Activated CD8-positive, alpha-beta memory T cell treated with anti-CD3 and anti-CD28 coated beads for 1 hour (primary cell): Measurements from ENCODE around the gene ADCY5.

Source experiments
- DNase-seq, 2 donors: peaks; one replicate each; pipeline ENCODE4 v3.0.0-alpha.2; 2020; ENCODE audit warnings: low read depth in 1 of 2; ENCODE audit errors: extremely low read depth in 1 of 2

Gene ADCY5

DNA sequence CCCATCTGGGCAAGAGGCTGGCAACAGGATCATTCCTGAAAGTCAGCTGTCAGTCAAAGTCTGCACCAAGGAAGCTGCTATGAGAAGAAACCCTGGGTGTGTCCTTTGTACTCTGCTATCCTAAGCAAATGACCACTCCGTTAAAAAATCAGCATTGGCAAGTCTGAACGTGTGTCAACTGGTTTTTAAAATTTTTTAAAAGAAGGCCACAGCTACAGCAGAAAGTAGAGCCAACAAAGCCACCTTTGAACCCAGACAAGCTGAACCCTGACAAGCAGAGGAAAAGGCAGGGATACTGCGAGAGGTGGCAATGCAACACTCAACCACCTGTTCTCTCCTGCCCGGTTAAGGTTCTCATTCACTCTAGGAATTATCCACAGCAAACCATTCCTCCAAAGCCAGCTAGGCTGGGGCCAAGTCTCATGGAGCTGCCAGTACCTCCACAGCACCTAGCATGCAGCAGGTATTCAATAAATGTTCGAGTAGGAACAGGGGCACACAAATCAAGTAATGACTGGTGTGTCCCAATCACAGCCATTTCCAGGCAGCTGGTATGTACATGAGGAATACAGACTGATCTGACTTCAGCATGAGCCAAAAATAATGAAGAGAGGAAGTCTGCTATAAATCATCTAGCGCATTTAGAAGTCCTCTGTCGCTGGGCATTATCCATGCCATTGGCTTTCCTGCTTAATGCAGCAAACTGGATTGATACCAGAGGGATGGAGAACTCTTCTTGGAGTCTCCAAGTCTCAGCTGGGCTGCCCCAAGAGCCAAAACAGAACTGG lies 76.0 kb downstream of the ADCY5 start:
- no peak for DNase-seq

GRCh38 chr3:123371859-123372685 lies 76.8 kb downstream of the ADCY5 start:
- DNase-seq: no peak

DNA sequence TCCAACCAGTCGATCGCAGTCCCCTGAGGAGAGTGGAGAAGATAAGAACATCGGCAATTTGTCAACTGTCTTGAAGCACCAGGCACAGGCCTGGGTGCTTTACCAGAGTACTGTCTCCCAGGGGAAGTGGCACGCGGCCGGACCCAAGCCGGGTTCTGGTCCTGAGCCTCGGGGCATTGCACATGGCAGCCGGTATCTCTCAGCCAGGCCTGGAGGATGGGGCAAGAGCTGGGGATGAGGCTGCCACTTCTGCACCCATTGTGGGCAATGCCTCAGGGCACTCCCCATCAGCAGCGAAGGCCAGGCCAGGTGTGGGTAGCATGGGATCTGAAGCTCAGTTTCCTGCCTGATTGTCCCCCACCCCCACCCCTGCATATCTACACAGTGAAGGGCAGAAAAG lies 77.5 kb downstream of the ADCY5 start:
- no peak for DNase-seq

DNA sequence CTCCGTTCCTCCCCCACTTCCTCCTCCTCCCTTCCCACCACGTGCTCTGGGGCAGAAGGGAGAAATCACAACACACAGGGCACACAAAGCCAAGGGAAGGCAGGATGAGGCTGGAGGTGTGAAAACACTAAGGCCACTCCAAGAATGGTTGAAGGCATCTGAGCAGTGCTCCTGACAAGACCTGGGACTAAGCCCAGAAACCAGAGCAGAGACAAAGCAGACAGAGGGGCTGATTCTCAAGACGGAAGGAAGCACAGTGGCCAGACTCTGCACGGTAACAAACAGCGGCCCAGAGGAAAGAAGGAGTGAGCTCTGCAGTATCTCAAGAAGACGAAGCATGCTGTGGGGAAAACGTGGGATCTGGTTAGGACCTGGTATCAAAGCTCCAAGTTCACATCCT lies 78.1 kb downstream of the ADCY5 start:
- no peak for DNase-seq

GRCh38 chr3:123369085-123369484 lies 79.8 kb downstream of the ADCY5 start:
- no peak for DNase-seq

- no peak for DNase-seq
These were observed 81.3 kb downstream of the ADCY5 start for GRCh38 chr3:123367467-123368154.

GRCh38 chr3:123365450-123366143 lies 83.3 kb downstream of the ADCY5 start:
- no peak for DNase-seq

DNA sequence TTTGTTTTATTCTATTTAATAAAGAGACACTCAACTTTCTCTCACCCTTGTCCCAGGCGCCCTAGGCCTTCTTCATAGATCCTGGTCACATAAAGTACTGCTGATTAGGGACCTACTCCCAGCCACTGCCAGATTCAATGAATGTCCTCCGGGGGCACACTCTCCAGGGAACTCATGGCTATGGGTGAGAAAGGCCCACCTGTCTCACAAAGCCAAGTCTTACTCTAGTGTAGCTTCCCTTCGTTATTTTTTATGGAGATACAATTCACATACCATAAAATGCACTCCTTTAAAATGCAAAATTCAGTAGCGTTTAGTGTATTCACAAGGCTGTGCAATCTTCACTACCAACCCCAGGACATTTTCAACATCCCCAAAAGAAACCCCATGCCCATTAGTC lies 87.8 kb downstream of the ADCY5 start:
- no peak for DNase-seq

- DNase-seq: no peak
These were observed 91.6 kb downstream of the ADCY5 start for GRCh38 chr3:123357275-123357674.

- no peak for DNase-seq
These were observed 95.0 kb downstream of the ADCY5 start for GRCh38 chr3:123353850-123354233.

DNA sequence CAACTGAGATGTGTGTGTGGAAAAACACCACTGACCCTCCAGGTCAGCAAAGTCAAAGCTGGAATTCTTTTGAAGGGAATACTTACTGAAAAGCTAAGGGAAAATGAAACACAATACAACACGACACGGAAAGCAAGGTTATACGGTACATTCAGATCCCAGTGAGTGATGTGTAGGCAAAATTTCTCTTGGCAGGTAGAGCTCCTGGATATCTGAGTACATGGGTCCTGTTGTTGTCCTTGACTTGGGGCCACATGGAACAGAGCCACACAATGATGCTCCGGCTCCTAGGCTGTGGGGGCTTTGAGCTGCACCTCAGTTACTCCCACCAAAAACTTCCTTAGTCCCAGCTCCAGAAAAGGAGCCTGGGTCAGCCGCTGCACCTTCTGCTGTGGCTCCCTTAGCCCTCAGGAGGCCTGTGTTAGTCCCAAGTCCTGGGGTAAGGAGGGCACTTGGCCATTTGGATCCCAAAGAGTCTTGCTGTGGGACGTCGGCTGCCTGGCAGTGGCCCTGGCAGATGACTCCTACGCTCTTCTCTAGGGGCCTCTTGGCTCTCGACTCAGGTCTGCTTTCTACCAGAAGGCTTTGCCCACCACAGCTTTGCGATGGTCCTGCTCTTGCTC lies 95.6 kb downstream of the ADCY5 start:
- DNase-seq: no peak

- DNase-seq: no peak
These were observed 96.7 kb downstream of the ADCY5 start for GRCh38 chr3:123352134-123352554.

DNA sequence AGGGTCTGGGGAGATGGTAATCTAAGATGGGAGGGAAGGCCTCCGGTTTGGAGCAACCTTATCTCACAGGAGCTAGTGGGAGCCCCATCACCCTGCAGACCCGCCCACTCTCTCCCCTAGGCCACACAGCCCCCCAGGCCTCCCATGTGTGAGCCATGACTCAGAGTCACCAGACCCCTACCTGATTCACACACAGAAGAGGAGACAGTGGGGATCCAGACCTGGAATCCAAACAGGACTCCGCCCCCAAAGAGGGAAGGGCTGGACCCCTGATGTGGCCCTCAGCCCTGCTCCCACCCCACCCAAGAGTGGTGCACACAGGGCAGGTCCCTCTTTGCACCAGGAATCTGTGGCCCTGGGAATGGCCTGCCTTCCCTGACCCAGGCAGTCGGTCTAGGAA lies 97.4 kb downstream of the ADCY5 start:
- DNase-seq: no peak

GRCh38 chr3:123350971-123351370 lies 97.9 kb downstream of the ADCY5 start:
- no peak for DNase-seq

- no peak for DNase-seq
These were observed 99.1 kb downstream of the ADCY5 start for GRCh38 chr3:123349566-123350435.

DNA sequence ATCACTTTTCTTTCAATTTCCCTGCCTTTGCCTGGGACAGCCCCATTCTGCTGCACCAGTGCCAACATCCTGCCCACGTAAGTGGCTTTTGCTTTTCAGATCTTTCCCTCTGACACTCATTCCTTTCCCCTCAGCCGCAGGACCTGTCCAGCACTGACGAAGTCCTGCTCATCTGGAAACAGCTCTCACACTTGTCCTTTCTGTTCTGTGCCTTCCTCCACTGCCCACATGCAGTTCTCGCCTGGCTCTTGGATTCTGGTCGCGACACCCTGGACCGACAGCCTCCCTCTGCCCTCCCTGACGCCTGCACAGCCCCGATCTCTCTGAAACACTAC lies 99.7 kb downstream of the ADCY5 start:
- DNase-seq: no peak

DNA sequence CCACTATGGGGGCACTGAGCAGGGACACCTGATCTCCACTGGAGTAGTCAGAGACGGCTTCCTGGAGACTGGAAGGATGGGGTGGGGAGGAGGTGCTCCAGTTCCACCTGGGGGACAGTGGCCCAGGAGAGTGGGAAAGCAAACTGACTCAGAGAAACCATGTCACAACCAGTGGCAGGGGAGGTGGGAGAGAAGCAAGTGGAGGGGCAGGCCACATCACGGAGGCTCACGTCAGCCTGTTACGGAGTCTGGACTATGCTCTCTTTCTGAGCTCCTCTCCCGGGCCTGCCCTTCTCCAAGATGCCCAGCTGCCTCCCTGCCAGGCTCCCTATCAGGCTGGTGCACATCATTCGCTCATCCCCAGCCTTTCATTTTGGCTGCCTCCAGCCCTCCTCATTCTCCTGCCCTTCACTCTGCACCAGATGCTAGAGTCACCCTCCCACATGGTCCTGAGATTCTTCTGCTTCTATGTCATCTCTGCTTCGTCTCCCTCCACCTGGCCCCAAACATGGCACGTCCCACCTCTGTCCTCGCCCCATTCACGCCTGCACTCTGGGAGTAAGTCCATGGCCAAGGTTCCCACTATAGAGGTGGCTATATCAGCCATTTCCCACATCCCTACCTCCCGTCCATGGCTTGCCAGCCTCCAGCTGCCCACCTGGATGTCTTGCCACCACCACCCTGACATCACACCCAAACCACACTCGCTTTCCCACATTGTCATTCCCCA lies 100.3 kb downstream of the ADCY5 start:
- no peak for DNase-seq

GRCh38 chr3:123347691-123348264 lies 101.1 kb downstream of the ADCY5 start:
- no peak for DNase-seq

DNA sequence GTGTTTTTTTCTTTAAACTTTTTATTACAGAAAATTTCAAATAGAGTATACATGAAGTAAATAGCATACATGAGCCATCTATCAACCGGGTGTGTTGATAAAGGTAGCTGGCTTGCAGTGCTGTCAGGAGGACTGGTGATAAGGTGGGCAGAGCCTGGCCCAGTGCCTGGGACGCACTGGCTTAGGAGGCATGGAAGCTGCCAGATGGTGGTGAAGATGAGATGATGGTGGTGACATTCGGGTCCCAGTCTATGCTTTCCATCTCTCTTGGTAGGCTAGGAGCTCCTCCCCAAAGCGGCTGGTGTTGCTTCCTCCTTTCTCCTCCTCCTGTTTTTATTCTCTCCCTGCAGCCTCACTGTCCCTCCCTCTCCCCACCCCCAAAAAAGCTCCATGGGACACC lies 101.7 kb downstream of the ADCY5 start:
- no peak for DNase-seq
